Activated CD8-positive, alpha-beta memory T cell treated with anti-CD3 and anti-CD28 coated beads for 1 hour (primary cell): ENCODE results near the gene CDR2.
"Not testable (repeated sequence)": the region's sequence is repeated elsewhere in the genome, so short reads cannot be mapped to it uniquely, and the experiment has no call there.

Experiments used
- DNase-seq, 2 donors: peaks; one replicate each; pipeline ENCODE4 v3.0.0-alpha.2; 2020; ENCODE audit warnings: low read depth in 1 of 2; ENCODE audit errors: extremely low read depth in 1 of 2

Gene CDR2

GRCh38 chr16:22353191-22353919 is 21.1 kb downstream of the CDR2 start:
- DNase-seq: no peak

GRCh38 chr16:22352723-22353122 is 21.7 kb downstream of the CDR2 start:
- DNase-seq: no peak

GRCh38 chr16:22352140-22352539 is 22.3 kb downstream of the CDR2 start:
- no peak for DNase-seq

GRCh38 chr16:22351017-22351416 is 23.4 kb downstream of the CDR2 start:
- DNase-seq: not testable (repeated sequence)

GRCh38 chr16:22348291-22348690 is 26.1 kb downstream of the CDR2 start:
- DNase-seq: no peak

- no peak for DNase-seq
Observed at GRCh38 chr16:22347100-22347820, 27.2 kb downstream of the CDR2 start.

GRCh38 chr16:22346483-22346882 is 27.9 kb downstream of the CDR2 start:
- DNase-seq: no peak

- DNase-seq: no peak
Observed at GRCh38 chr16:22342082-22342481, 32.3 kb downstream of the CDR2 start.

- DNase-seq: no peak
Observed at GRCh38 chr16:22340945-22341344, 33.5 kb downstream of the CDR2 start.

GRCh38 chr16:22337849-22338635 is 36.4 kb downstream of the CDR2 start:
- DNase-seq: no peak

- no peak for DNase-seq
Observed at GRCh38 chr16:22337045-22337444, 37.4 kb downstream of the CDR2 start.

- no peak for DNase-seq
Observed at GRCh38 chr16:22336581-22336980, 37.8 kb downstream of the CDR2 start.

- no peak for DNase-seq
Observed at GRCh38 chr16:22335668-22336246, 38.7 kb downstream of the CDR2 start.

- DNase-seq: no peak
Observed at GRCh38 chr16:22333457-22333994, 40.9 kb downstream of the CDR2 start.

- DNase-seq: no peak
Observed at GRCh38 chr16:22330326-22330725, 44.1 kb downstream of the CDR2 start.

GRCh38 chr16:22329199-22329695 is 45.2 kb downstream of the CDR2 start:
- no peak for DNase-seq

- no peak for DNase-seq
Observed at GRCh38 chr16:22328081-22328725, 46.2 kb downstream of the CDR2 start.

- DNase-seq: no peak
Observed at GRCh38 chr16:22327446-22327775, 47.0 kb downstream of the CDR2 start.

GRCh38 chr16:22326771-22327445 is 47.5 kb downstream of the CDR2 start:
- DNase-seq: no peak

- DNase-seq: no peak
Observed at GRCh38 chr16:22326369-22326652, 48.1 kb downstream of the CDR2 start.
